Fibroblast of upper back skin (primary cell): ENCODE measurements around the gene VNN1.
"Not testable (repeated sequence)": the region's sequence is repeated elsewhere in the genome, so short reads cannot be mapped to it uniquely, and the experiment has no call there.

Experiments used
- DNase-seq: peaks from one replicate; pipeline ENCODE4 v3.0.0-alpha.2; 2013

VNN1 gene

DNA sequence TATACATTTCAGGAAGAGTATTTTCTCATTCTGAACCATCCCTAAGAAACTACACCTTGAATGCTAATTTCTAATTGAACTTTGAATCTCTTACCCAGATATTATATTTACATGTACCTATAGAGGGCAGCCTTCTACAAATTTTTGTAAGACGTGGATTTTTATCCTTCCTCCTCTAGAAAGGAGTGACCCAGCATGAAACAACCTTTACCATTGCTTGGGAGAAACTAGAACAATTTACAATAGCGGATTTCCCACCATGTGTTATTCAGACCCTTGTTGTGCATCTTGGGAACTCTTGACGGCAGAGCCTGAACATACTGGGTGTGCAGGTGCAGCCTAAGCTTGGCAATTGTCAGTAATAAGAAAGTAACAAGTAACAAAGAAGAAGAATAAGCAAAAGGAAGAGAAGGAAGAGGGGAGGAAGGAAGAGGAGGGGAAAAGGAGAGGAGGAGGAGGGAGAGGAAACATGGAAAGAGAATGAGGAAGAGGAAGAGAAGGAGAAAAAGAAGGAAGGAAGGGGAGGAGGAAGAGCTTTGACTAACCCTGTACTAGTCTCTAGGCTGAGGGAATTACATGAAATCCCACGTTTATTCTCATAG is 44.1 kb downstream of the VNN1 start:
- peak; percentile 38 for DNase-seq

DNA sequence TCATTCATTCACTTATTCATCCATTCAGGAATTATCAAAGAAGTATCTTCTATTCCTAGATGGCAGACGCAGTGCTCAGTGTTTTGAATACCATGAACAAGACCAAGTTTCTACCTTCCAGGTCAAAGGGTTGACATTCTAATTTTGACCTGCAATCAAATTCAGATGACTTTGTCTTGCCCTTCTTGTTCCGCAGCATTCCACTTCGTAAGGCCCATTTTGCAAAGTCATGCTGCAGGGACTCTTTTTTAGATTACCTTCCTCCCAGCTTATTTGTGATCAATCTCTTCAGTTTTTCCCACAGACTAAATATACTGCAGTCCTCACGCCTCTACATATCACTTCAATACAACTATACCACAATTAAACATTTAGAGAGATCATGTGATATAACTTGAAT is 47.7 kb downstream of the VNN1 start:
- DNase-seq, result no peak

DNA sequence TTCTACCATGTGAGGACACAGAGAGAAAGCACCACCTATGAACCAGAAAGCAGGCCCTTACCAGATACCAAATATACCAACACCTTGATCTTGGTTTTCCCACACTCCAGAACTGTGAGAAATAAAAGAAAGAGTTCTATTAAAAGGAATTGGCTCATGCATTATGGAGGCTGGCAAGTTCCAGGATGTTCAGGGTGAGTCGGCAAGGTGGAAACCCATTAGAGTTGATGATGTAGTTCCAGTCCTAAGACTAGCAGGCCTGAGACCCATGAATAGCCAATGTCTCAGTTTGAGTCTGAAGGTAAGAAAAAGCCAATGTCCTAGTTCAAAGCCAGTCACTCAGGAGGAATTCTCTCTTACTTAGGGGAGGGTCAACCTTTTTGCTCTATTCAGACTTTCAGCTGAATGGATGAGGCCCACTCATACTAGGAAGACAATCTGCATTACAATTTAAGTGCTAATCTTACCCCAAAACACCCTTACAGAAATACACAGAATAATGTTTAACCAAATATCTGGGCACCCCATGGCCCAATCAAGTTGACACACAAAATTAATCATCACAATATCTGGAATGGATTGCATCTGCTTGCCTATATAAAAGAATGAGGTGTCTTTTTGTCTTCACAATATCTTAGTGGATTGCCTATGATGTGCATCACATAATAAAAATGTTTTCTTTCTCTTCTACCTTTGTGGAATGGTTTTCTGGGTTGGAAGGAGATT is 49.4 kb downstream of the VNN1 start:
- DNase-seq, result no peak

DNA sequence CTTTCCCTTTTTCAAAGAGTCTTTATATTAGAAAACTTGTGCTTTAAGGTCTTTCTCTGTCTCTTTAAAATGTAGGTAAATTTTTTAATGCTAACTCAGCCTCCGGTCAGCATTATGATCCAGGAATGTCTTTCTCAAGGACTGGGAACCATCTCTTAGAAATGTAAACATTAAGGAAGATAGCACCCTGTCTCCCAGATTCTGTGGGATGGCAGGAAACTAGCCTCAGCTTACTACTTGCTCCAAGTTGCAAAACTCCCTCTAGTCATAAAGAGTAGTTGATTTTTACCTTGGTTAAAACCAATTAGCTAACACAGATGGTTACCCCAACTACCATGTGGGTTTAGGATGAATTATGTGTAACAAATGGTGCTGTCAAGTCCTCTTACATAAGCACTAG is 50.2 kb downstream of the VNN1 start:
- DNase-seq, result no peak

DNA sequence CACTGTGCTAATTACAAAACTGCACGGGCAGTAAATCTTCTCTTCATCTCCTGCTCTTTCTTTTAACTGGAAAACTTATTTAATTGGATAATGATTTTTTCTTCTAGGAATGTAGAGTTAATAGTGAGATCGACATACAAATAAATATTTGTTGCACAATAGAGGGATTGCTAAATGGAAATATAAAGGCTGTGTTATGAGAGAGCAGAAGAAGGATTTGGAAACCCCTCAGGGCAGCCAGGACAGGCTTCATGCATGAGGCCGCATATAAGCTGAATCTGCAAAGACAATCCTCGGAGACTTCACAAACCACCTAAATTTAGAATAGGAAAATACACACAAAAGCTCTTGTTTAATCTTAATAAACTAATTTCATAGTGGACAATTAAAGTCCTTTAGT is 51.9 kb downstream of the VNN1 start:
- no peak for DNase-seq

DNA sequence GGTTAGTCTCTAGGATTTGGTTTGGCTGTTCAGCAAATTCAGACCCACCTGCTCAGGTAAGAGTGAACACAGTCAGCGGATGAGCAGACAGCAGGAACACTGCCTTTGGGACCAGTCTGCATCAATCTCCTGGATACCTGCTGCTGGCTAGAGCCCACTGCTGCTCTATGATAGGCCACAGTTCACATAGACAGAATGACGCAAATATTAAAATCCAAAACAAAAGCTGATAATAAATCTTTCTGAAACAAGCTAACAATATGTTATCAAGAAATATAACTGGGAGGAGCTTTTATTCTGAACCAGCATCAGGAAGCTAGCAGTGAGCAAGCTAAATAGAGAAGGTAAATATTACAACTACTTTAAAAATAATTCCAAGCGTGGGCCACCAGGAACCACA is 54.8 kb downstream of the VNN1 start, which contains the start of gene TAAR1:
Gene TAAR1 (minus strand): TSS at position 101 of the 400 bp plus-strand sequence. CDS start 13,179 bp downstream, outside the sequence.
- no peak for DNase-seq

DNA sequence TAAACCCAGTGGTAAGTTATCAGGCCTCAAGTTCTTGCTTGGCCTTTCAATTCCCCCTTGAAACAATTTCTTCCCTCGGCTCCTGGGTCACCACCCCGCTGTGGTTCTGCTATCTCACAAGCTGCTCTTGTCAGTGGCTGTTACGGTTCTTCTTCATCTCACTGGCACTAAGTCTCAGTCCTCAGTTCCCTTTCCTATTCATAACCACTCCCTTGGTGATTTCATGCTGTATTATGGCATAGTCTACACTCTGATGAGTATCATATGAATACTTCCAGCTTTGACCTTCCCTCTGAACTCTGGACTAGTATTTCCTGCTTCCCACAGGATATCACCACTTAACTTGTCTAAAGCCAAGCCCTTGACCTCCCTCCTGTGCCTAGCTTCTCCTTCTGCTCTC is 62.8 kb downstream of the VNN1 start:
- DNase-seq, result no peak

DNA sequence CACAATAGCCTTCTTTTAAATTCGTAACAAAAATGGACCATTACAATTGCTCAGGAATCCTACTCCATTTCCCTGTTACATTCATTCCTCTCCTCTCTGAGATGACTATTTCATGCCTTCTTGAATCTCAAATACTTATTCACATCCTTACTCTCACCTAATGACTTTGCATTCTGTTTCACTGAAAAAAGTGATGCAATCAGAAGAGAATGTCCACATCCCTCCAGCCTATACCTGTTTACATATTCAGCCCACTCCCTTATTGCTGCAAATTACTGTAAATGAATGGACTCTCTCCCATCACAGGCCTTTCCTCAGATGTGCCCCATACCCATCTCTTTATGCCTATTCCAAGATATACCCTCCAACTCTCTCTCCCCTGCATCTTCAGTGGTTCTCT is 63.4 kb downstream of the VNN1 start:
- no peak for DNase-seq

DNA sequence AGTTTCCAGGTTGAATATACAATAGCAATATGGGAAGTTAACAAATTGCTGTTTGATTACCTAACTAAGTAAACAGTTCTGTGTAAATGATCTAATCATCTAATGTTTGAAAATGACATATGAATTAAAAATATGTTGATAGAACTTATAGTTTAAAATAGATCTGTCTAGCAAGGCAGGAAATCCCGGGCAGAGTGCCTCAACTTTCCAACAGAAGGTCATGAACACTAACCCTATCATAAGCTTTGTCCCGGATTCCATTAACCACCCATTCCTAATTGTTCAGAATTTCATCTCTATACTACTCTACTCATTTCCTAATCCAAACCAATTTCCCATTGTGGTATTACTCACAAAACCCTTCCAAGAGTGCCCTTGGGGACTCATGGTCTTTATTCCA is 65.0 kb downstream of the VNN1 start:
- no peak for DNase-seq

DNA sequence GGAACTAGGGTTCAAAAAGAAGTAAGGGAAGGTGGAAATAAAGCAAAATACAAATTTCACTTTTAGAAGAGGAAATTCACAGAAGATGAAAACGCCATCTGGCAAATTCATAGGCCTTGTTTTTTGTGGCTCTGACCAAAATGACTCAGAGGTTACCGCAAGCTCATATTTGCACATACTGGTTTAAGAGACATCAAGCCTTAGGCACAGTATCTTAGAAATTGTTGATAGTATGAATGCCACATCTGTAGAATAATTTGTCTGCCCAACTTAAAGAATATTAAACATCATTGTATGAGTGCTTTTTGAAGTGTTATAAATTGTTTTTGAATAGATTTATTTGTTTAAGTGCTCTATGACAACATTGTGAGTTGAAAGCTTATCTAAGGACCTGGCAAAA is 65.5 kb downstream of the VNN1 start:
- DNase-seq, result peak; percentile 11

DNA sequence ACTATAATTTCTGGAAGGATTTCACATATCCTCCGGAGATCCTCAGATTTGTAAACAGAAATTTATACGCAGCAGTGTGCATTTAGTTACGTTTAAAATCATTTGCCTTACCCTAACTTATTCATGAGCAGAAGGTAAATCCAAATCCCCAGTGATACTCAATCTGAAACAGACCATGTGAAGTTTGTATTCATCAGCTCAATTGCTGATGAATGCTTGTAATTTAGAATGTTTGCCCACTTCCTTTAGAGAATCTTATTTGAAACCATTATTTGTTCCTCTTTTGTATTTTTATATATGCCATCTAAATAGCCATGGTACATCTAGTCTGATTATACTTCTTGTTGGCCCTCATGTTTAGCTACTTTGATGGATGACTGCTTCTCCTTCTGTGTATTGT is 70.3 kb downstream of the VNN1 start:
- no peak for DNase-seq

DNA sequence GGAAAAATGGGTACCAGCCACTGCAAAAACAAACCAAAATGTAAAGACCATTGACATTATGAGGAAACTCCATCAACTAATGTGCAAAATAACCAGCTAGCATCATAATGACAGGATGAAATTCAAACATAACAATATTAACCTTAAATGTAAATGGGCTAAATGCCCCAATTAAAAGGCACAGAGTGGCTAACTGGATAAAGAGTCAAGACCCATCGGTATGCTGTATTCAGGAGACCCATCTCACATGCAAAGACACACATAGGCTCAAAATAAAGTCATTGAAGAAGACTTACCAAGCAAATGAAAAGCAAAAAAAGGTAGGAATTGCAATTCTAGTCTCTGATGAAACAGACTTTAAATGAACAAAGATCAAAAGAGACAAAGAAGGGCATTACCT is 76.7 kb downstream of the VNN1 start:
- not testable (repeated sequence) for DNase-seq

DNA sequence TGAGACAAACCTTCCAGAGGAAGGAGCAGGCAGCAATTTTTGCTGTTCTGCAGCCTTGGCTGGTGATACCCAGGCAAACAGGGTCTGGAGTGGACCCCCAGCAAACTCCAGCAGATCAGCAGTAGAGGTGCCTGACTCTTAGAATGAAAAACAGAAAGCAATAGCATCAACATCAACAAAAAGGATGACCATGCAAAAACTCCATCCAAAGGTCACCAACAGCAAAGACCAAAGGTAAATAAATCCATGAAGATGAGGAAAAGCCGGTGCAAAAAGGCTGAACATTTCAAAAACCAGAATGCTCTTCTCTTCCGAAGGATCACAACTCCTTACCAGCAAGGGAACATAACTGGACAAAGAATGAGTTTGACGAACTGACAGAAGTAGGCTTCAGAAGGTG is 77.9 kb downstream of the VNN1 start:
- not testable (repeated sequence) for DNase-seq

DNA sequence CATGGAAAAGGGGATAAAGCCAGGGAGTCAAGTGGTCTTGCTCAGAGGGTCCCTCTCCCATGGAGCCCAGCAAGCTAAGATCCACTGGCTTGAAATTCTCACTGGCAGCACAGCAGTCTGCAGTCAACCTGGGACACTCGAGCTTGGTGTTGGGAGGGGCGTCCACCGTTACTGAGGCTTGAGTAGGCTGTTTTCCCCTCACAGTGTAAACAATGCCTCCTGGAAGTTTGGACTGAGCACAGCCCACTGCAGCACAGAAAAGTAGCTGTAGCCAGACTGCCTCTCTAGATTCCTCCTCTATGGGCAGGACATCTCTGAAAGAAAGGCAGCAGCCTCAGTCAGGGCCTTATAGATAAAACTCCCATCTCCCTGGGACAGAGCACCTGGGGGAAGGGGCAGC is 78.6 kb downstream of the VNN1 start:
- not testable (repeated sequence) for DNase-seq

DNA sequence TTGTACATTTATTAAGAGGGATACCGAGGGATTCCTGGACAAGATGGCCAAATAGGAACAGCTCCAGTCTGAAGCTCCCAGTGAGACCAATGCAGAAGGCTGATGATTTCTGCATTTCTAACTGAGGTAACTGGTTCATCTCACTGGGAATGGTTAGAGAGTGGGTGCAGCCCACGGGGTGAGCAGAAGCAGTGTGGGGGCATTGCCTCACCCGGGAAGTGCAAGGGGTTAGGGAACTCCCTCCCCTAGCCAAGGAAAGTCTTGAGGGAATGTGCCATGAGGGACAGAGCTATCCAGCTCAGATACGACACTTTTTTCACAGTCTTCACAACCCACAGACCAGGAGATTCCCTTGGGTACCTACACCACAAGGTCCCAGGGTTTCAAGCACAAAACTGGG is 79.1 kb downstream of the VNN1 start:
- no peak for DNase-seq

DNA sequence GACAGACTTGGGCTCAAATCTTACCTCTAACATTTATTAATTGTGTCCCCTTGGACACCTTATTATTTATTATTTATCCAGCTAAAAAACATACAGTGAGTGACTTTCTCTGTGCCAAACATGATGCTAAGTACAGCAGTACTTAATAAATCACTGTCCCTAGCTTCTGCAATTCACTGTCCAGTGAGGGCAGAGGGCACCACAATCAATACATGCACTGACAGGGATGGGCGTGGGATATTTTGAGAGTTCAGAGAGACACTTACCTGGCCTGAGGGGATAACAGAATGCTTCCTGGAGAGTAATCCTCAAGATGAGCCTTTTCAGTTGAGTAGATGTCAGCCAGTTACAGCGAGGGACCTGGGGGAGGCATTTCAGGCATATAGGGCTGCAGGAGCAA is 80.5 kb downstream of the VNN1 start:
- DNase-seq, result no peak
